ENCODE data around the gene KCNK5. TPM values are rescaled to one million over a fixed set of nuclear protein-coding genes. Genes with fewer than 3 reads are reported as not detected.

The KCNK5 gene
- total RNA-seq, 2 donors from 2014 or later, result 16.9 to 31.0 TPM

GRCh38 chr6:39249278-39249677 lies 20.0 kb upstream of the KCNK5 start:
- ATAC-seq (no peak), DNase-seq (no peak)
- no peaks in the 10 kb centered on the region for H3K9me3 ChIP-seq
- WGBS, 2 donors, result 91 to 100% methylated on average over 1 of the region's 1 CpG
- H3K27ac ChIP-seq, result no peak overlapping the region
- intact Hi-C loops (cut with DNase I), result no loop called here
- TF ChIP-seq POLR2A (IDR thresholded peaks at IDR 0.05), result no peak
- no peak for TF ChIP-seq CTCF (IDR thresholded peaks at IDR 0.05)
- H3K4me1 ChIP-seq, result no peaks in the 10 kb centered on the region
- no peaks in the 10 kb centered on the region for H3K27me3 ChIP-seq
- H3K36me3 ChIP-seq (replicated peaks in 1 of 2; ENCODE audit: insufficient read depth in 1 of 2, low read depth in 2 of 2), result no peaks in the 10 kb centered on the region
- no peak overlapping the region for H3K4me3 ChIP-seq

DNA sequence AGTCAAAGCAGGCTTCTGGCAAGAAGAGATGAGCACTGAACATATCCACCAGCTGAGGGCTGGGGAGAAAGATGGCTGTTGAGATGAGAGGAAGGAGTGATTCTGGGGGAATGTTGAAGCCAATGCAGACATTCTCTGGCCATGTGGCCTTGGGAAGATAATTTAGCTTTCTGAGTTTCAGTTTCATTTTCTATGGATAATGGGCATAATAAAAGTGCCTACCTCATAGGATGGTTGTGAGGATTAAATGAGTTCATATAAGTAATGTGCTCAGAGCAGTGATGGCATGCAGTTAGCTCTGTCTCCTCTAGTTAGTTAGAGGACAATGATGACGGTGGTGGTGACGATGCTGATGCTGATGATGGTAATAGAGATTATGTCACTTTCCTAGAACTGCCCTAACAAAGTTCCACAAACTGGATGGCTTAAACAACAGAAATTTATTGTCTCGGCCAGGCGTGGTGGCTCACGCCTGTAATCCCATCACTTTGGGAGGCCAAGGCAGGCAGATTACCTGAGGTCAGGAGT lies 18.5 kb upstream of the KCNK5 start:
- Histone ChIP-seq H3K27ac (no peak overlapping the region), H3K4me3 (no peak overlapping the region), H3K9me3 (no peaks in the 10 kb centered on the region), H3K27me3 (no peaks in the 10 kb centered on the region), H3K36me3 (replicated peaks in 1 of 2; ENCODE audit: insufficient read depth in 1 of 2, low read depth in 2 of 2) (no peaks in the 10 kb centered on the region), H3K4me1 (no peaks in the 10 kb centered on the region)
- no peak for ATAC-seq
- no peak for DNase-seq
- intact Hi-C loops (cut with DNase I), result no loop called here
- TF ChIP-seq CTCF (IDR thresholded peaks at IDR 0.05), result no peak
- TF ChIP-seq POLR2A (IDR thresholded peaks at IDR 0.05), result no peak
- 87 to 97% methylated on average over 5 of the region's 5 CpGs for WGBS, 2 donors

DNA sequence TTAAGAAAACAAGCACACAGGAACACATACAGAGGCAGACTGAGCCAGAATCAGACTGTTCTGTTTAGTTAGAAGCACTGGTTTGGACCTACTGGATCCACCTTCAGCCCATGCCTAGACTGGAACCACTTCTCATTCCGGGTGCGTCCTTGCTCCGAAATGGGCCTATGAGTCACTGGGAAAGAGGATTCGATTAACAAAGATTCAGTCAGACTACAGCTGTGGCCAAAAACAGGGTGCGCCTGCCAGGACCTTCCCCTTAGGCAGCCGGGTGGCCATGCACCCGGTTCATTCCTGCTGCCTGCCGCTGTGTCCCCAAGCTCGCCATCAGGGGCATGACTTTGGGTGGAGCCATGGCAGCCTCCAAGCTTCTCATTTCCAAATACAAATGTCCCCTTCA lies 14.5 kb upstream of the KCNK5 start:
- Histone ChIP-seq H3K9me3 (no peaks in the 10 kb centered on the region), H3K4me1 (no peaks in the 10 kb centered on the region), H3K27ac (no peak overlapping the region), H3K36me3 (replicated peaks in 1 of 2; ENCODE audit: insufficient read depth in 1 of 2, low read depth in 2 of 2) (no peaks in the 10 kb centered on the region), H3K27me3 (no peaks in the 10 kb centered on the region), H3K4me3 (no peak overlapping the region)
- DNase-seq (no peak), ATAC-seq (no peak)
- TF ChIP-seq CTCF (IDR thresholded peaks at IDR 0.05), result no peak
- no peak for TF ChIP-seq POLR2A (IDR thresholded peaks at IDR 0.05)
- intact Hi-C loops (cut with DNase I), result no loop called here
- WGBS, 2 donors, result 81 to 90% methylated on average over 4 to 9 of the region's 9 CpGs

GRCh38 chr6:39240155-39240757 lies 11.0 kb upstream of the KCNK5 start:
- no peak overlapping the region for H3K27ac ChIP-seq
- H3K9me3 ChIP-seq, result no peaks in the 10 kb centered on the region
- WGBS, 2 donors, result 84 to 86% methylated on average over 2 to 3 of the region's 3 CpGs
- no peaks in the 10 kb centered on the region for H3K4me1 ChIP-seq
- DNase-seq, result no peak
- intact Hi-C loops (cut with DNase I), result no loop called here
- H3K4me3 ChIP-seq, result no peak overlapping the region
- no peaks in the 10 kb centered on the region for H3K36me3 ChIP-seq (replicated peaks in 1 of 2; ENCODE audit: insufficient read depth in 1 of 2, low read depth in 2 of 2)
- no peaks in the 10 kb centered on the region for H3K27me3 ChIP-seq
- TF ChIP-seq CTCF (IDR thresholded peaks at IDR 0.05) (no peak), POLR2A (IDR thresholded peaks at IDR 0.05) (no peak)
- no peak for ATAC-seq

DNA sequence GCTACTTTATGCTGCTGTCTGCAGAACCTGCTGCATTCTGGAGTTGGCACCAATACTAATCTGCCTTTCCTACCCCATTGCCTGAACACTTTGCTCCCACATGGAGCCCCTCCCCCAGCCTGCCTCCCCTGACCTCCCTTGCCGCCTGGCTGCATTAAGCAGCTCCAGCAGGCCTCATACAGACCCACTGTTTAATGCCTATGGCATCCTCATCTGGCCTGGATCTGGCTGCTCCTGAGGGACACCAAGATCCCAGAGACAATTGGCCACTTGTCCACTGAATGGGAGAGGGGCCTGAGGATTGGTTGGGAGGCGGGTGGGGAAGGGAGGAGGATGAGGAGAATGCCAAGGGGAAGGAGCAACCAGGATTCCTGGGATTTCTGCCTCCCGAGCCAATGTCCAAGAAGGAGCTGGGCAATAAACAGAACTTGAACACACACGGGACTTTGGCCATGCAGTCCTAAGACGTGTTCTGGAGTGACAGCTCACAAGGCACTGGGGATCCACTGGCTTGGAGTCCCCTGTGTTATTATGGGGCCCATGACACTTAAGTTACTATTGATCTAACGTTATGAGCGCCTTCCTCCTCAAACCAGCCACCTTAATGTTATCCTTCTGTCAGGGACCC lies 10.4 kb upstream of the KCNK5 start:
- WGBS, 2 donors, result 73 to 85% methylated on average over 6 of the region's 7 CpGs
- intact Hi-C loops (cut with DNase I), result no loop called here
- DNase-seq, result no peak
- TF ChIP-seq POLR2A (IDR thresholded peaks at IDR 0.05) (no peak), CTCF (IDR thresholded peaks at IDR 0.05) (no peak)
- no peaks in the 10 kb centered on the region for H3K36me3 ChIP-seq (replicated peaks in 1 of 2; ENCODE audit: insufficient read depth in 1 of 2, low read depth in 2 of 2)
- ATAC-seq, result no peak
- H3K4me1 ChIP-seq, result no peaks in the 10 kb centered on the region
- no peak overlapping the region for H3K4me3 ChIP-seq
- H3K27me3 ChIP-seq, result no peaks in the 10 kb centered on the region
- no peaks in the 10 kb centered on the region for H3K9me3 ChIP-seq
- no peak overlapping the region for H3K27ac ChIP-seq
